Measurements from ENCODE around the gene GRHL1. TPM values are rescaled to one million over a fixed set of nuclear protein-coding genes. Genes with fewer than 3 reads are reported as not detected.

The GRHL1 gene
- total RNA-seq, 1 donor from 2014 or later, result 1.1 TPM

DNA sequence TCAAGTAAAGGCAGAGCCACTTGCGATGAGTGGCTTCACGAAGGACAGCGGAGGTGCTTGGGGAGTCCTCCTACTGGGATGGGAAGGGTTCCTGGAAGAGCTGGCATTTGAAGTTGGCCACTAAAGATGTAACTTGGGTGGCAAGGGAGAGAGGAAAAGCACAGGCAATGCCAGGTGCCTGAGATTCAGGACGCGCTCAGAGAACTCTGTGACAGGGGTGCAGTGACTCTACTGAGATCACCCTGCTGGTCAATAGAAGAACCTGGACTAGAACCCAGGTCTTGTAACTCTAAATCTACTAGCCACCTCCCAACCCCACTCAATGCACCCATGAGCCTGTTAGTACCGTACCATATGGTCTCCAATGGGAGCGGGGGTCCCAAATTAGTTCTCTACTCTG lies 5.4 kb upstream of the GRHL1 start:
- DNase-seq (ENCODE audit: low spot score), result no peak
- intact Hi-C loops (cut with DNase I), result no loop called here

DNA sequence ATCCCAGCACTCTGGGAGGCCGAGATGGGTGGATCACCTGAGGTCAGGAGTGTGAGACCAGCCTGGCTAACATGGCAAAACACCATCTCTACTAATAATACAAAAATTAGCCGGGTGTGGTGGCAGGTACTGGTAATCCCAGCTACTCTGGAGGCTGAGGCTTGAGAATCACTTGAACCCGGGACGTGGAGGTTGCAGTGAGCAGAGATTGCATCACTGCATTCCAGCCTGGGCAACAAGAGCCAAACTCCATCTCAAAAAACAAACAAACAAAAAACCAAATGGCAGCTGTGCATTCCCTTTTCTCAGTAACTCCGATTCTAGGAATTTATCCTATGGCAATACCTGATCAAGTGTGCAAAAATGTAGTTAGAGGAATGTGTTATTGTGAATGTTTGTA lies 4.7 kb upstream of the GRHL1 start:
- DNase-seq (ENCODE audit: low spot score), result no peak
- intact Hi-C loops (cut with DNase I), result no loop called here

DNA sequence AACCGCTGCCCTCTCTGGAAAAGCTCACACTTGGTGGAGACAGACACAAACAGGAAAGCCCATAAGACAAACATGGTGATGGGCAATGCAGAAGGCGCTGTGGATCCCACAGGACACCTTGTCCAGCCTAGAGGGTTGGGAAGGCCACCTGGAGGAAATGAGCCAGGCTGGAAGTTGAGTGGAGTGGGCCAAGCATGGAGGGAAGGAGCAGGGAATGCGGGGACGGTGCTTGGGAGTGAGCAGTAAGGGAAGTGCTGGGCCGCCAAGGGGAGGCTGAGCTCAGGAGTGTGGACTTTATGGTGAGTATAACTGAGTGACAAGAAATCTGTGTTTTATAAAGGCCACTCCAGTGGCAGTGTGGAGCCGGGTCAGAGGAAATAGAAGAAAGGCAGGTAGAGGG lies 2.8 kb upstream of the GRHL1 start:
- intact Hi-C loops (cut with DNase I), result no loop called here
- no peak for DNase-seq (ENCODE audit: low spot score)

DNA sequence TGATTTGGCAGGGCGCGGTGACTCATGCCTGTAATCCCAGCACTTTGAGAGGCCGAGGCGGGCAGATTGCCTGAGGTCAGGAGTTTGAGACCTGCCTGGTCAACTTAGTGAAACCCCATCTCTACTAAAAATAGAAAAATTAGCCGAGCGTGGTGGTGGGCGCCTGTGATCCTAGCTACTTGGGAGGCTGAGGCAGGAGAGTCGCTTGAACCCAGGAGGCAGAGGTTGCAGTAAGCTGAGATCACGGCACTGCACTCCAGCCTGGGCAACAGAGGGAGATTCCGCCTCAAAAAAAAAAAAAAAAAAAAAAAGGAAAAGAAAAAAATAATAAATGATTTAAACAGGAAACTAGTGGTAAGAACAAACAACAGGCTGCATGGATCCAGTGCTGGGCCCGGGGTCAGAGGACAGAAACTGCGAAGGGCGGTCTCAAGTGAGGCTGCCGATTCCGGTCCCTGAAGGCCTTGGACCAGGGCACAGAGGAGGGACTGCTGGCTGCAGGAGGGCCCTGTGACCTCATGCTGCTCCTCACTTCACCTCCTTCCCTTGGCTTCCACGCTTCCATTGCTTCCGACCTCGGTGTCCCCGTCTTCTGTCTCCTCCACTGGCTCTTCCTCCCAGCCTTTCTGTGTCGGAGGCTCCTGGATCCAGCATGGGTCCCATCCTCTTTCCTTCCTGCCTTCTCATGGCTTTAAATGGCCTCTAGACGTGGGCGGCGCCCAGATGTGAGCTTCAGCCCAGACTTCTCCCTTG lies 2.1 kb upstream of the GRHL1 start:
- DNase-seq (ENCODE audit: low spot score), result no peak
- intact Hi-C loops (cut with DNase I), result no loop called here

DNA sequence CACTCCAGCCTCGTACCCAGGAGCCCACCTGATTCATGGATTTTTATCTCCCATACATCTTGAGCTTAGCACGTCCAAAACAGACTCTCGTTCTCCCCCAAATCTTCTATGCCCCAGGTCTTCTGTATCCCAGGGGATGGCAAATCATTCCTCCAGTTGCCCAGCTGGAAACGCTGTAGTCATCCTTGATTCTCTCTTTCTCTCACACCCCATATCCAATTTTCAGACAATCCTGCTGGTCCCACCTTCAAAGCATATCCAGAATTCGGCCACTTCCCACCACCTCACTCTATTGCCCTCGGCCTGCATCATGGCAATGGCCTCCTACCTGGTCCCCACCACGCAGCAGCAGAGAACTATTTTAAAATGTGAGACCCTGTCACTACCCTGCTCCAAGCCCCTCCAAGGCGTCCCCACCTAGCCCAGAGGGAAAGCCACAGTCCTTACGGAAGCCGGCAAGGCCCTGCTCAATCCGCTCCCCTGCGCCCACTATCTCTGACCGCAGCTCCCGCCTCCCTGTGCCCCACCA lies 1.4 kb upstream of the GRHL1 start:
- intact Hi-C loops (cut with DNase I), result no loop called here
- no peak for DNase-seq (ENCODE audit: low spot score)

DNA sequence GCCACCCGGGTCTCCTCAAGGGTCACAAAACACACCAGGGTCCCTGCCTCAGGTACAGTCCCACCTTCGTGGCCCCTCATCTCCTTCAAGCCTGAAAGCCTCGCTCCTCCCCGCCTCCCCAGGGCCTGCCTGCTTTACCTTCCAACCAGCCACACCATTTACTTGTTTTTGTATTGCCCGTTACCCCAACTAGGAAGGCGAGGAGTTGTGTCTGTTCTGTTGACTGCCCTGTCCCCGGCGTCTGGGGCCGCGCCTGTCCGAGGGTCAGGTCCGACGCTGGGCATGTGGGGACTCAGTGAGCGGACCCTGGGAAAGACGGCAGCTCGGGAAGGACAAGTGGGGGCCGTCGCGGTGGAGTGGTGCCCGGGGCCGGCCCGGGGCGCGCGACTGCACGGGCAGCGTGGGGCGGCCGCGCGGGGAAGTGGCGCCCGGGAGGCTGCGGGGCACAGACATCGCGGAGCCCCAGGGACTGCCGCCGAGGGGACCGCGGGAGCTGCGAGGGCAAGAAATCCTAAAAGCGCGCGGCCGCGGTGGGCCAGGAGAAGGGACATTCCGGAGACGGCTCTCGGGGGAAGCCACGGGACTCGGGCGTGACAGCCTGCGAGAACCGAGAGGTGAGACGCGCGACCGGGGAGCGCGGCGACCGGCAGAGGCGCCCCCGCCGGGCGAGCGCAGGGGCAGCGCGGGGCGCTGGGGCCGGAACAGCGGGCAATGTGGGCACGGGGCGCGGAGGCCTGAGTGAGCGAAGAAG lies 797 bp upstream of the GRHL1 start:
- intact Hi-C loops (cut with DNase I), result no loop called here
- no peak for DNase-seq (ENCODE audit: low spot score)

DNA sequence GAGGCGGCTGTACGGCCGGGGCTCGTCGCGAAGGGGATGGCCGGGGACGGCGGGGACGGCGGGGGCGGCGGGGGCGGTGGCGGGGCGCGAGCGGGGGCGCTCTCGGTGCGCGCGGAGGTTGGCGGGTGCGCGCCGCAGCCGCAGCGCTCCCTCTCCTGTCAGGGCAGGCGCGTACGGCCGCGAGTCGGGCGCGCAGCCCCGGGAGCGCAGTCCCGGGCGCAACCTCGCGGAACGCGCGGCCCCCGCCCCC lies 296 bp upstream of the GRHL1 start:
- DNase-seq (ENCODE audit: low spot score), result no peak
- intact Hi-C loops (cut with DNase I), result no loop called here

DNA sequence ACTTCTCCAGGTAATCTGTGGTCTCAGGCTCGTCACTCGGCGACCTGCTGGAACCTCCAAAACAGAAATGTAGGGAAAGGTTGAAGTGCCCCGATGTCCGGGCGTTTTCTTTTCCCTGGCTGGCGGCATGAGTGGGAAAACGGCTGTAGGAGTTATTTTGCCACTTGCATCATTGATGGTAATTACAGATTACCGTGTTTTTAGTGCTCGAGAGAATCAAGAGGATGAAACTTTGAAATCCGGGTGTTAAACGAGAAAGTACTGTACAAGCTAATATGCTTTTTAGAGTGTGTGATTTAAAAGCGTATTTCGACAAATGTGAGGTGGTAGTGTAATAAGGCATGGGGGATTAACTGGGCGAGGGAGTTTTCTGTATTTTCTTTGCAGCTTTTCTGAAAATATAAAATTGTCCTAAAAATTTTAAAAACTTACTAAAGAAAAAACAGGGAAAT lies 819 bp downstream of the GRHL1 start:
- no peak for DNase-seq (ENCODE audit: low spot score)
- intact Hi-C loops (cut with DNase I), result no loop called here

DNA sequence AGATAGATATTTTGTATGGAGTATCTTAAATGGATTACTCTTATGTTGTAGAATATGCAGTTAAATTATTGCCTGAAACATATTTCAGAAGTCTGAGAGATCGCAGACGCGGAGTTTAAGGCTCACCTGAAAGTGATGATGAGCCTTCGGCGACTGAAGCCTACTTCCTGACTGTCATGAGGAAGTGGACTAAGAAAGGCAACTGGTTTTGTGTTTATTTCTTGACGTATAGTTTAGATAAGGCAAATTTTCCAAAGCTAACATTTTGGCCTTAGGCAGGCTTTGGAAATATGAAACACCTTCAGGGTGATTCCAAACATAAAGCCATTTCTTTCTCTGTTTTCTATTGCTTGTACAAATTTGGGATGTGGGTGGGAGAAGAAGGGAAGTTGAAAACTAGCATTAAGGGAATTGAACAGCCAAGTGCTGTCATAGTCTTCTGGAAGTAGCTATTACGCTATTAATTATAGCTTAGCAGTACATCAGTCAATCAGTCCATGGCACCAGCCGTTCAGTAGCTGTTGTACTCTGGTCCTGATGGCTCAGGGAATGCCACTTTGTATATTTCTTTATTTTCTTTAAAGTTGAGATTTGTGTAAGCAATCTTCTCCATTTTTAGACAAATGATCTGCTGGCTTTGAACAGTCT lies 1.5 kb downstream of the GRHL1 start:
- intact Hi-C loops (cut with DNase I), result no loop called here
- no peak for DNase-seq (ENCODE audit: low spot score)

DNA sequence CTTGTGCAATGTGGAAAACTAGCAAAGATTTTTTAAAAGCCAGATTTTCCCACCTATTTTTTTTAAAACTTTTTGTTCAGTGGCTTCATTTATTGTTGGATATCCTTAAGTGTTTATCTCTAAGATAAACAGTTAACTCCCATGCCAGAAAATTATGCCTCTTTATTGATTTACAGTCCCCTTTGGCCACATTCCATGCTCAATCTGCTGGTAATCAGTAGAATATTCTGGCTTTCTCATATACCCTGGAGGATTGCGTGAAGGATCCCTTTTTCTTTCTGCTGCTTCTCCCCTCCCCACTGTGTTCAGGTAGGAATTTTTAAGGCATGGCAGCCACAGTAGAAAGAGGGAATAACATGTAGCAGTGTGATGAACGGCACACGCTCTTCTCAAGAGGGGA lies 2.6 kb downstream of the GRHL1 start:
- no peak for DNase-seq (ENCODE audit: low spot score)
- intact Hi-C loops (cut with DNase I), result no loop called here

DNA sequence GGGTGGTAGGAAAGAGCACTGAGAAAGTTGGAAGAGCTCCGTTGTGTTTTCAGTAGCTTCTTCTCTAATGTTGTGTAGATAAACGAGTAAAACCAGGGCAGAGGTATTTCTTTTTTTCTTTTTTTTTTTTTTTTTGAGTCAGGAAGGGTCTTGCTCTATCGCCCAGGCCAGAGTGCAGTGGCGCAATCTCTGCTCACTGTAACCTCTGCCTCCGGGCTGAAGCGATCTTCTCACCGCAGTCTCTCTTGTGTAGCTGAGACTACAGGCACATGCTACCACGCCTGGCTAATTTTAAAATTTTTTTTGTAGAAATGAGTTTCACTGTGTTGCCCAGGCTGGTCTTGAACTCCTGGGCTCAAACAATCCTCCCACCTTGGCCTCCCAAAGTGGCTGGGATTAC lies 6.6 kb downstream of the GRHL1 start:
- no peak for DNase-seq (ENCODE audit: low spot score)
- intact Hi-C loops (cut with DNase I), result no loop called here

DNA sequence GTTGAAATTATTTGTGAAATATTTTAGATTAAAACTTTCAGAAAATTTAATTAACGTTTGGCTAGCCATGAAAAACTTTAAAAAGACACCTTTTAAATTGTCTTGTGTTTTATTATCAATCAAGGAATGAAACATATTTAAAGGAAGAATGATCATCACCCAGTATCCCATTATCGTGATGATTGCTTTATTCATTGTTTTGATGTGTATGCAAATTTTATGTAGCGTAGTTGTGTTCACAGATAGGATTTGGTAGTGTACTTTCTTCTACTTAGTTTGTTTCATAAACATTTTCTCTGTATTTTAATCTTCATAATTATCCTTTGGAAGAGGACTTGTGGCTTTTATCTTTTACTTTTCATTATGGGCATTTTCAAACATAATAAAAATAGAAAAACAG lies 7.8 kb downstream of the GRHL1 start:
- no peak for DNase-seq (ENCODE audit: low spot score)
- intact Hi-C loops (cut with DNase I), result no loop called here

DNA sequence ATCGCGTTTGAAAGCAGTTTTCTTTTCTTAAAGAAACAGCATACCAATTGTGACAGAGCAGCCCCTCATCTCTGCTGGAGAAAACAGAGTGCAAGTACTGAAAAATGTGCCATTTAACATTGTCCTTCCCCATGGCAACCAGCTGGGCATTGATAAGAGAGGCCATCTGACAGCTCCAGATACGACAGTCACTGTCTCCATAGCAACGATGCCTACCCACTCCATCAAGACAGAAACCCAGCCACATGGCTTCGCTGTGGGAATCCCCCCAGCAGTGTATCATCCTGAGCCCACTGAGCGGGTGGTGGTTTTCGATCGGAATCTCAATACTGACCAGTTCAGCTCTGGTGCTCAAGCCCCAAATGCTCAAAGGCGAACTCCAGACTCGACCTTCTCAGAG lies 9.5 kb downstream of the GRHL1 start:
- DNase-seq (ENCODE audit: low spot score), result no peak
- intact Hi-C loops (cut with DNase I), result no loop called here

DNA sequence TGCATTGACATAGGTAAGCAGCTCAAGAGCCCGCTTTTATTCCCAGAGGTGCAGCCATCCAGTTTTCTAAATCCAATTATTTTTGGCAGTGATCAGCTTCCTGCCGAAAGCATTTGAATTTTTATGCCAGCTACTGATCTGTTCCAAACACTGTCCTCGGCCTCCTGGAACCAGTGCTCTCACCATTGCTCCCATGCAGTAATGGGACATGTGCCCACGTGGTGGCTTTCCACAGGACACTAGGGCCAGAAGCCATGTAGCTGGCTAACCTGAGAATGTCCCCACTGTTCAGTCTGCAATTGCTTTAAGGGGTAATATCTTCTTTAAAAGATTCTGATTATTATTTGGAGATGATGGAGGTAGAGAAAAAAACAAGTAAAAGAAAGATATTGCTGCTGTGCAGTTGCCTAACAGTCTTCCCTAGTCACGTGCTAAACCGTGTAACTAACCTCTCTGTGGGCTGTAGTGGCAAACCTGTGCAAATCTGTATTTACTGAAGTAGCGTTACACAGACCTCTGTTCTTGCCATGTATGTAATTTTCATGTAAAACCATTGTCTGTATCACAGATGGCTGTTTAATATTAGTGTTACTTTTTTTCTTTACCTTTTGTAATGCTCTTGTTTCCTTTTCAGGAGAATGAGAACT lies 13.0 kb downstream of the GRHL1 start:
- no peak for DNase-seq (ENCODE audit: low spot score)
- intact Hi-C loops (cut with DNase I), result no loop called here

DNA sequence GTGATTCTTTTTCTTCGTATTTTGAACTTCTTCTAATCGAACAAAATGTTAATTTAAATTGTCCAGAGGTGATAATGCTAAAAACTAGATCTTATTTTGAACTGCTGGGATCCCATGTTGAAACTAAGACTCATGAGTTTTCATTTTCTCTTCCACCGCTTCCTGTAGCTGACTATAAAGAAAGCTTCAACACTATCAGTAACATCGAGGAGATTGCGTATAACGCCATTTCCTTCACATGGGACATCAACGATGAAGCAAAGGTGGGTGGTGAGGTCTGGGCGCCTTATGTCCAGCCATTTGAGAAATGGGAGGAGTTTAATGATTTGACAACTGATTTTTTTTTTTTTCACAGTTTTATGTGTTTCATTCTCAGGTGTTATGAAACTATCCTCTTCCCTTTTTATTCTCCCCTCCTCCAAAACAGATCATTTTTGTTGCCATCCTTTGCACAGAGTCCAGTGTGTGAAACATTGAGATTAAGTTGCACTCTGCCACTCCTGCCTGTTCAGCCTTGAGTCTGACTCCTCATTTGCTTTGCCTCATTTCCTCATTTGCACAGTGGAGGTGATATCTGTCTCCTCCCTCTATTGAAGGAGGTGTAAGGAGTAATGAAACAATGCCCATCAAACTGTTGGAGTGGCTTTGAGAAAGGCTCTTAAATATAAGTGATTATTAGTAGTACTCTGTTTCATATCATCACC lies 13.8 kb downstream of the GRHL1 start:
- intact Hi-C loops (cut with DNase I), result no loop called here
- no peak for DNase-seq (ENCODE audit: low spot score)

DNA sequence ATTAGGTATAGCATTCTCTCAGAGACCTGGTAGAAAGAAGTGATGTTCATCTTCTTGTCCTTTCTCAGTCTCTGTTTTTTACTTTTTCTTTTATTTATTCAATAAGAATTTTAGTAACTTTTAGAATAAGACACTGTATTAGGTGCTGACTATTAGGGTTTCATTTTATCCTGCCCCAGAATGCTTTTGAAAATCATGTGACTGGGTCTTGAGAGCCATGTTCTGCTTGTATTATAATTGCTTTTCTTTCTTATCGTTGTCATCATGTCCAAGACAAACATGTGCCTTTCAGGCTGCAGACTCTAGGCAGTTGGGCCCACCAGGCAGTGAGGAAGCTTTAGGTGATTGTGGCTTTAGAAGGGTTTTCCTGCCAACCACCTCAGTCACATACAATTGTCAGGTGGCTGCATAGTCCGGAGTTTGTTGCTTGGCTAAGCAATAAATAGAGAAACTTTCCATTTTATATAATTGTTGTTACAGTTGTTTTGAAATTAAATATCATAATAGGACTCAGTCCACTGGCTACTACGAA lies 15.1 kb downstream of the GRHL1 start:
- intact Hi-C loops (cut with DNase I), result no loop called here
- DNase-seq (ENCODE audit: low spot score), result no peak

DNA sequence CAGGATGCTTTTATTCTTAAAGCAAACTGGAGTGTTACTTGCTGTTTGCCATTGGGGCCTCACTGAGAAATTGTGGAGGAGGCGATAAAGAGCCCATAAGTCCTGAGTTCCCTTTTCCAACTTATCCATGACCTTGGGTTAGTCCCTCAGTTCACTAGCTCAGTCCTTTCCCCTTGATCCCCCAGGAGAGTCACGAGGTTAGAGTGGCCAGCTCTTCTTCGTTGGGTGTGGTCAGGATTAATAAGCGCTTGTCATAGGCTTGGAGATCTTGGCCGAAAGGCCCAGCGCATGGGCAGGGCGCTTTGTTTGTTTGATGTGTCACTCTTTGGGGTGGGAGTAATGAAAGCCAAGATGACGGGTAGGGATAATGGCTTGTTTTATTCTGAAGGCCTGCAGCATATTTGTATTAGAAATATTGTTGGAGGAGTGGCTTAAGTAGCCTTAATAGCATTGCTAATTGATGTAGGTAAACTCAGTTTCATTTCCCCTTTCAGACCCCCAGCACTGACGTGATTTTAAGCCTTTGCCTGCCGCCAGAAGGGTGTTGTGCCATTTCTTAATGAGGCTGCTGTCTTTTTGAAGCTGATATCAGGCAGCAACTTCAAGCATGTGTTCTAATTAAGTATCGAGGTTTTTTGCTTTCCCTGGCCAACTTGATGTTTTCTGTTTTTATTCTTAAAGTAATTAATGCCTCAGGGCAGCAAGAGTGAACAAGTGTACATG lies 15.7 kb downstream of the GRHL1 start:
- intact Hi-C loops (cut with DNase I), result no loop called here

DNA sequence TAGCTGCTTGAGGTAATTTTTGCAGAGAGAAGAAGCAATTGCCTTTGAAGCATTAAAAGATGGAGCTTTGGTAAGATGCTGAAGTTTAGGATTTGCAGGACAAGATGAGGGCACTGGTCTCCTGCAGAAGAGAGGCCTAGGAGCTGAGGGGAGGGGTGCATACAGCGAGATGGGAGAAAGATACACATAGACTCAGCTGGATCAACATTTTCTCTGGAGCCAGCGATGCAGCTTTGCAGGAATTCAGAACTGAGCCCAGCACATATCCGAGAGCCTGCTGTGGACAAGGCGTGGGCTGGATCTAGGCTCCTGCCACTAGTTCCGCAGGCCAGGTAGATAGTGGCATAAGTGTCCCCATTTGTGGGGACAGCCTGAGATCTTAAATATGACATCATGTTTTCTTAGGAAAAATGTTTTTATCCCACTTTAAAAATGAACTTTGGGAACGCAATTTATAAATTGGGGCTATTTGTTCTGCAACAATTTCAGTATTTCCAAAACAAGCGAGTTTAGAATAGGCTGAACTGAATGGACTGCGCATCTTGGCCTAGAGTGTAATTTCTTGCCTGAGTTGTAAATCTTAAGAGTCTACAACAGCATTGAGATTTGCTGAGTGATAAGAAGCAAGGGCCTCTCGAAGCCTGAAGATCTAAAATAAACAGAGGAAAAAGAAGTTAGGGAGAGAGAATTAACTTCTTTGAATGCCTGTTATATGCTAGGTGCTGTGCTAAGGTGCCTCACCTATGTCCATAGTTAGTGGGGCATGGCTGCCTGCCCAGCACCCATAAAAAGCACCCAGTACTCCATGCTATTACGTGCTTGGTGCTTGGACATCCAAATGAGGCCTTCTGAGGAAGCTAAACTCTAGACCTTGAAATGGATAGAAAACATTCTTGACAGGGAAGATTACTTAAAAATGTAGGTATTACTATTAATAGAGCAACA lies 17.3 kb downstream of the GRHL1 start:
- intact Hi-C loops (cut with DNase I), result no loop called here
- no peak for DNase-seq (ENCODE audit: low spot score)

More for the DNA sequence above, 15.7 kb downstream of the GRHL1 start:
- DNase-seq (ENCODE audit: low spot score), result no peak
